Testis (tissue), 3 donors: Measurements from ENCODE around the gene ASCC1. TPM values are rescaled to one million over a fixed set of nuclear protein-coding genes. Genes with fewer than 3 reads are reported as not detected.

ENCODE experiments used
- DNase-seq: peaks from one replicate; pipeline ENCODE4 v3.0.0-alpha.2; 2019
- H3K27ac ChIP-seq, 2 donors: fragments of 200-600 bp; sonication (generic); one replicate each; pipeline ENCODE4 v1.5.1; 2019
- H3K27me3 ChIP-seq: fragments of 200-600 bp; sonication (generic); one replicate; pipeline ENCODE4 v1.5.1; 2019
- H3K36me3 ChIP-seq: fragments of 200-600 bp; sonication (generic); one replicate; pipeline ENCODE4 v1.5.1; 2017; ENCODE audit warnings: low read depth; ENCODE audit errors: missing control alignments
- H3K4me1 ChIP-seq: fragments of 200-600 bp; sonication (generic); one replicate; pipeline ENCODE4 v1.5.1; 2019
- H3K4me3 ChIP-seq, 2 donors: fragments of 200-600 bp; sonication (generic); one replicate each; pipeline ENCODE4 v1.5.1; 2017 to 2019
- H3K9me3 ChIP-seq: fragments of 200-600 bp; sonication (generic); one replicate; pipeline ENCODE4 v1.5.1; 2017
- CTCF ChIP-seq, 3 experiments: fragments of 450-650 bp in 2 of 3; fragments of 200-600 bp in 1 of 3; sonication (generic) in 1 of 3; IDR thresholded peaks; one replicate each; pipeline ENCODE4 v1.5.1; 2016 to 2019; ENCODE audit warnings: antibody characterized with exemption in 3 of 3, mild to moderate bottlenecking in 2 of 3, moderate library complexity in 1 of 3
- POLR2A ChIP-seq: fragments of 450-650 bp; IDR thresholded peaks from one replicate; pipeline ENCODE4 v1.6.1; 2017; ENCODE audit warnings: antibody characterized with exemption, mild to moderate bottlenecking, moderate library complexity
- WGBS, 2 donors: methylation state at CpG; one replicate each; pipeline ENCODE4 v1.1.5; 2018; 5-methylcytosine and 5-hydroxymethylcytosine counted together
- intact Hi-C: fragments of 100-400 bp; cut with DNase I; formaldehyde crosslinking; loops from one replicate; pipeline ENCODE4 v1.15.1; 2023; ENCODE audit warnings: low total_unique reads
- polyA plus RNA-seq: library from polyadenylated mRNA; stranded (reverse); fragments of 350-450 nt; fragmentation: Illumina TruSeq; extraction: RNeasy Lipid Tissue Mini Kit (QIAGEN cat#74804); gene quantifications from one replicate; pipeline ENCODE4 v1.2.3, GENCODE V29; 2014; ENCODE audit warnings: low read depth, low replicate concordance; ENCODE audit not compliant: insufficient read depth
- total RNA-seq, 2 donors: library from RNA; depleted of rRNA; stranded (reverse); fragments of >200 nt; gene quantifications; one replicate each; pipeline ENCODE4 v1.2.3, GENCODE V29; 2016

The ASCC1 gene
- total and polyA plus RNA-seq, 3 donors from 2014 or later = 47.4 to 58.3 (median 48.8) TPM

DNA sequence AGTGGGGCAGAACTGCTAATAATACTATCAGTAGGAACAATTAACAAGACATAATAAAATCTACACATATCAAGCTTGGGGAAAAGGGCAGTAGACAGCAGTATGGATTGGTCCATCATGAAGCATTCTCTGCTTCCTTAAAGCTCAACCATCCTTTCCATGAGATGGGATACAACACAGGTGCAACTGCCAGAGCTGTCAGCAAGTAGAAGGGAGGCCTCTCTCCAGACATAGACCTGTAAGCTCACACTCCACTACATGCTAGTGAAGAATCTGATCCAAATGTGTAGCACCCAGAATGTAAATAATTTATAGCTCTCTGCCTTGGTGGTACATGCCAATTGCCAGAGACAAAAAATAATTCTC is 41.8 kb downstream of the ASCC1 start:
- intact Hi-C loops = no loop called here
- no peak for DNase-seq
- Histone ChIP-seq H3K4me3 (no peak overlapping the region), H3K4me1 (no peaks in the 10 kb centered on the region), H3K36me3 (no peaks in the 10 kb centered on the region), H3K27ac (no peak overlapping the region), H3K27me3 (no peaks in the 10 kb centered on the region), H3K9me3 (no peaks in the 10 kb centered on the region)
- TF ChIP-seq POLR2A (no peak), CTCF (IDR thresholded peaks at IDR 0.05) (no peak)

DNA sequence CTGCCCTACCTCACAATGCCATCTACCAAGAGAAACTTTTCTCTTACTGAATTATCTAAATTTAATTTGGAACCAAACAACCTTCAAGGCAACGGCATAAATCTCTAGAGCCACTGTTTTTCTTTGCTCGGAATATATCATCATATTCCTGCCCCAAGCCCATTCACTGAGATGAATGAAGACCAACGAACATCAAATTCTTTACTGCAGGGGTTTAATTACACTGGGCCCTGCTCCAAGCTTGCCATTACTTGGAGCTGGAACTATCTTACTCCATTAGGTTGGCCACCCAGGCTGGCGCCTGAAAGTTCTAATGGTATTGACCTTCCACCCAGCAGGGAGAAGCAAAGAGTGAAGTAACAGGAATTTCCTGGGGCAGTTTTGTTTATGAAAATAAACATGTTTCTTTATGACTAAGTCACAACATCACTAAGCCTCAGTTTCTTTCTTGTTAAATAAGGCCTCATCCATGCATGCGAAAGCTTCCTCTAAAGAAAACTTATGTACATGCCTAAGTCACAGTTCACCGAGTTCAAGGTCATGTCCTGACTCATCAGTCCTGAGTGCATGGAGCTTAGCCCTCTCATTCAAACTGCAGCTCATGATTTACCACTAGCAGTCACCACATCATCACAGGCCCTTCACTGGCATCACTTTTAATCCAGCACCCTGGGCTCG is 42.3 kb downstream of the ASCC1 start:
- Histone ChIP-seq H3K4me3 (no peak overlapping the region), H3K36me3 (no peaks in the 10 kb centered on the region), H3K27ac (no peak overlapping the region), H3K4me1 (no peaks in the 10 kb centered on the region), H3K27me3 (no peaks in the 10 kb centered on the region), H3K9me3 (no peaks in the 10 kb centered on the region)
- no peak for TF ChIP-seq POLR2A
- 75 to 78% methylated on average over 7 of the region's 7 CpGs for WGBS, 2 donors
- intact Hi-C loops = no loop called here
- DNase-seq = no peak

DNA sequence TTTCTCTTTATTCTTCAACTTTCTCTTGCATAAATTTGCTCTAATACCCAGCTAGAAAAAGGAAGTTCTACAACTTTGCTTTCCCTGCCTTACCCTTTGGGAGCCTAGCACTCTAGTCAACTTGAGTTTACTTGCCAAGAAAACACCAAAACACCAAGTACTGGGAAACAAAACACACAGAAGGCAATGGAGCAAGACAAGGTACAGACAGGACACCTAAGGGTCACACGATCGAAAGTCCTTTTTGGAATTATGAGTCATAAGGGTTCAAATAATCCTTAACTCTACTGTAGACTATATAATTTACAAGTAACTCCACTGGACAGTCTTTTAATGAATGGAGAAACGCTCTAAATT is 42.8 kb downstream of the ASCC1 start:
- no peak for TF ChIP-seq CTCF (IDR thresholded peaks at IDR 0.05)
- no peak for TF ChIP-seq POLR2A
- no peak overlapping the region for H3K27ac ChIP-seq

GRCh38 chr10:72171175-72171630 is 44.9 kb downstream of the ASCC1 start:
- no peak overlapping the region for H3K4me3 ChIP-seq
- H3K36me3 ChIP-seq = no peaks in the 10 kb centered on the region
- no peak for DNase-seq
- 83 to 86% methylated on average over 7 of the region's 7 CpGs for WGBS, 2 donors
- H3K27ac ChIP-seq = no peak overlapping the region
- no peak for TF ChIP-seq CTCF (IDR thresholded peaks at IDR 0.05)
- TF ChIP-seq POLR2A = no peak
- no peaks in the 10 kb centered on the region for H3K9me3 ChIP-seq
- intact Hi-C loops = no loop called here
- H3K27me3 ChIP-seq = no peaks in the 10 kb centered on the region
- no peaks in the 10 kb centered on the region for H3K4me1 ChIP-seq

More for the DNA sequence above, 42.8 kb downstream of the ASCC1 start:
- Histone ChIP-seq H3K27me3 (no peaks in the 10 kb centered on the region), H3K9me3 (no peaks in the 10 kb centered on the region), H3K4me3 (no peak overlapping the region), H3K4me1 (no peaks in the 10 kb centered on the region), H3K36me3 (no peaks in the 10 kb centered on the region)
- WGBS, 2 donors = 79 to 85% methylated on average over 3 of the region's 3 CpGs
- intact Hi-C loops = no loop called here
- DNase-seq = no peak

DNA sequence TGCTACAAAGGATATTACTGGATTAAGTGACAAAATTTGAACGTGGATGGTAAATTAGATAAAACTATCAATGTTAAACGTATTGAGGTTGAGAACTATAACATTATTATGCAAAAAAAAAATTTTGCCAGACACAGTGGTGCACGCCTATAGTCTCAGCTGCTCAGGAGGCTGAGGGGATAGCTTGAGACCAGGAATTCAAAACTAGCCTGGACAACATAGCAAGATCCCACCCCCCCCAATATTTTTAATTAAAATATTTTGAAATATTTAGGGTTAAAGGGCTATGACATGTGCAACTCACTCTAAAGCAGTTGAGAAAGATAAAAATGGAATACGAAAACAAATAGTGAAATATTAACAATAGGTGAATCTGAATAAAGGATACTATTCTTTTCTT is 45.3 kb downstream of the ASCC1 start:
- H3K27ac ChIP-seq = no peak overlapping the region
- H3K9me3 ChIP-seq = no peaks in the 10 kb centered on the region
- WGBS, 2 donors = 86 to 91% methylated on average over 4 of the region's 4 CpGs
- no peak for TF ChIP-seq POLR2A
- no peak for TF ChIP-seq CTCF (IDR thresholded peaks at IDR 0.05)
- H3K4me3 ChIP-seq = no peak overlapping the region
- H3K4me1 ChIP-seq = no peaks in the 10 kb centered on the region
- intact Hi-C loops = no loop called here
- no peaks in the 10 kb centered on the region for H3K27me3 ChIP-seq
- no peaks in the 10 kb centered on the region for H3K36me3 ChIP-seq
- DNase-seq = no peak
